NB4 (cell line): Measurements from ENCODE around the gene LSAMP.

Source experiments
- CTCF ChIP-seq: IDR thresholded peaks from one replicate; pipeline ENCODE4 v1.5.1; 2012; ENCODE audit warnings: low read depth, low read length
- MAX ChIP-seq: IDR thresholded peaks from 2 replicates; pipeline ENCODE4 v1.6.1; 2011; ENCODE audit warnings: low read depth, low read length

- TF ChIP-seq CTCF (no peak), MAX (no peak)
Observed at GRCh38 chr3:116276675-116277074, 168.6 kb downstream of the LSAMP start.
